Sciatic nerve (tissue), 2 donors: Measurements from ENCODE around the gene HIF1A. TPM values are rescaled to one million over a fixed set of nuclear protein-coding genes. Genes with fewer than 3 reads are reported as not detected.
A peak's percentile ranks its signal among the peaks of the same experiment; 100 is the strongest.

Source experiments
- ATAC-seq: fragments of 200-7000 bp; cut with Tn5 transposase; one replicate; pipeline ENCODE4 v1.9.1; 2020; ENCODE audit warnings: mild to moderate bottlenecking, moderate library complexity
- DNase-seq: peaks from one replicate; pipeline ENCODE4 v3.0.0-alpha.2; 2020; ENCODE audit warnings: low spot score
- intact Hi-C: fragments of 100-400 bp; cut with DNase I; formaldehyde crosslinking; loops from one replicate; pipeline ENCODE4 v1.14.2; 2022
- total RNA-seq: library from RNA; stranded (reverse); fragmentation: NEBNext Ultra II Directional; extraction: Animal tissue kit (Norgen Biotek cat#: 25700); gene quantifications from one replicate; pipeline ENCODE4 v1.2.1, GENCODE V29; 2021
- donor health status: DM: no; HTN: no; CAD: no.
- donor health status: DM: no; HTN: no; CAD: no.

The HIF1A gene
- total RNA-seq, 1 donor from 2014 or later, result 123 TPM

GRCh38 chr14:61670576-61670975 is 24.7 kb upstream of the HIF1A start:
- no peak for DNase-seq
- intact Hi-C loops, result no loop called here
- no peak for ATAC-seq

DNA sequence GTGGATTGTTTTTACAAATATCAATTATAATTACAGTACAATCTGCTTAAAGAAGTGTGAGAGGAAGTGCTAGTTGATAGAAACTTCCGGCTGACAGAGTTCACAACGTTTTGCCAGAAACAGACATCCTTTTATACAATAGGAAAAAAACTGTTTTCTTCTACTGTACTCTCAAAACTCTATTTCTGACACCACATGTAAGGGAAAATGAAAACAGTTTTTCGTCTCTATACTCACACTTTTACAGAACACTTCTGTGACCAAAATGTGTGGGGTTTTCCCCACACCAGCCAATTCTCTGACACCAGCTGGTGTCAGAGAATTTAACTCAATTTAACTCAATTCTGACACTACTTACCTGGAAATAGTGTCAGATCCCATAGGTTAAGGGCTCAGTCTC is 24.2 kb upstream of the HIF1A start:
- DNase-seq (no peak), ATAC-seq (no peak)
- intact Hi-C loops, result no loop called here

DNA sequence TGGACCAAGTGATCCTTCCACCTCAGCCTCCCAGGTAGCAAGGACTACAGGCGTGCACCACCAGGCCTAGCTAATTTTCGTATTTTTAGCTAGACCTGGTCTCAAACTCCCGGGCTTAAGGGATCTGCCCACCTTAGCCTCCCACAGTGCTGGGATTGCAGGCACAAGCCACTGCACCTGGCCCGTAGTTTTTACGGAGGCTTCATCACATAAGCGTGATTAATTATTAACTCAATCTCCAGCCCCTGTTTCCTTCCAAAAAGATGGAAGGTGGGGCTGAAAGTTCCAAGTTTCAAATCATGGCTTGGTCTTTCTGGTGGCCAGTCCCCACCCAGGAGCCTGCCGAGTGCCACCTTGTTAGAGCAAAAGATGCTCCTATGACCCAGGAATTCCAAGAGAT is 22.5 kb upstream of the HIF1A start:
- intact Hi-C loops, result no loop called here
- ATAC-seq, result no peak
- DNase-seq, result no peak

GRCh38 chr14:61673305-61673704 is 22.0 kb upstream of the HIF1A start:
- intact Hi-C loops, result no loop called here
- no peak for DNase-seq
- no peak for ATAC-seq

- ATAC-seq (no peak), DNase-seq (no peak)
- intact Hi-C loops, result no loop called here
These were observed 20.0 kb upstream of the HIF1A start for GRCh38 chr14:61675291-61675690.

GRCh38 chr14:61677479-61677878 is 17.8 kb upstream of the HIF1A start:
- ATAC-seq (no peak), DNase-seq (no peak)
- intact Hi-C loops, result no loop called here

GRCh38 chr14:61678975-61679374 is 16.3 kb upstream of the HIF1A start:
- DNase-seq (no peak), ATAC-seq (no peak)
- intact Hi-C loops, result no loop called here

GRCh38 chr14:61681413-61681812 is 13.9 kb upstream of the HIF1A start:
- intact Hi-C loops, result no loop called here
- ATAC-seq, result no peak
- DNase-seq, result no peak

DNA sequence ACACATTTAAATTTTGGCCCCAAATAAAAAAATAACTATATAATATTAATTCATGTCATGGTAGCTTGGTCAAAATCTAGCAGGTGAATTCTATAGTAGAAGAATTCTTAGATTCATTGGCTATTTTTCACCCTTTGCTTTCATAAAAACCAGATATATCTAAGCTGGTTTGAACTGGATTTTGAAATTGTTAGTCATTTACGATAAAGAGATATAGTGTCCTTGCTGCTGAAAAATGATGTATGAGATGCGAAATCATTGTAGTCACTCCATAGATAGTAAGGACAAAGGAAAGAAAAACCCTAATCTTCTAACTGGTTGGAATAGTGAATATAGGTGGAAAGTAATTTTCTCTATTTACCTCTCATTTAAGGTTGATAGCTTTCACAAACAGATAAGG is 12.2 kb upstream of the HIF1A start:
- ATAC-seq (no peak), DNase-seq (no peak)
- intact Hi-C loops, result no loop called here

DNA sequence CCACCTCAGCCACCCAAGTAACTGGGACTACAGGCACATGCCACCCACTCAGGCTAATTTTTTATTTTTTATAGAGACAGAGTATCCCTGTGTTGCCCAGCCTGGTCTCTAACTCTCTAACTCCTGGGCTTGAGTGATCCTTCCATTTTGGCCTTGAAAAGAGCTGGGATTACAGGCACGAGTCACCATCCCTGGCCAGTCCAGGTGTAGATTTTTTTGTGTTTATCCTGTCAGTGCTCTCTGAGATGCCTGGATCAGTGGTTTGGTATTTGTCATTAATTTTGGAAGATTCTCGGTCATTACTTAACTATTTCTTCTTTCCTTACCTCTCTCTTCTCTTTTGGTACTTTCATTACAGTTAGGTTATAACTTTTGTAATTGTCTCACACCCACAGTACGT is 5.3 kb upstream of the HIF1A start:
- ATAC-seq (no peak), DNase-seq (no peak)
- intact Hi-C loops, result no loop called here

DNA sequence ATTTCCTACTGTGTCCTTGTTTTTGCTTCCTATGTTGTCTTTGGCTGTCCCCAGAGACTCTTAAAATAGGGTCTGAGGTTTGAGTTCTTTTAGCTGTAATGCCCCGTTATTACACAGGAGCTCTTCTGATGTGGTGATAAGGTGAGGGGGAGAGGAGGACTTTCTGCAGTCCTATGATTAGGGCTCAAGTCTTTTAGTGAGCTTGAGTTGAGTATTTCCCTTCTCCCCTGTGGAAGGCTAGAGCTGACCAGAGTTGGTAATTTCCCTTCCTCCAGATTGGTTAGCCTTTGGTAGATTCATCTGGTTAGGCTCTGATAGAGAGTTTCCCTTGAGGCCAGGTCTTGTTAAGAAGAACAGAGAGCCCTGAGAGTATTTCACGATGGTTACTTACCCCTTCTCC is 4.3 kb upstream of the HIF1A start:
- intact Hi-C loops, result no loop called here
- ATAC-seq (no peak), DNase-seq (no peak)

DNA sequence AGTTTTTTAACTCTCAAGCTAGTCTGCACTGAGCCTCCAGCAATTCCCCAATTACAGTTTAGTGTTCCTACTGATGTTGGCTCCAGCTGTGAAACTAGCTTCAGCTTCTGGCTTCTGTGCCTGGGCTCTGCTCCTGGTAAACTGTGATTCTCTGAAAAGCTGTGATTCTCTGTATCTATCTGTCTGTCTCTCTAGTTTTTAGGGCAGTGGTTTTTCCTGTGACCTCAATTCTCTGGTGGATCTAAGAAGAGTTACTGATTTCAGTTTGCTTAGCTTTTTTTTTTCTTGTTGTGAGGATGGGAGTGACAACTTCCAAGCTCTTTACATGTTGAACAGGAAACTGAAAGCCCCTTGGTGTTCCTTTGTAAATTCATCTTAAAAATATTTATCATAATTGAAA is 3.8 kb upstream of the HIF1A start:
- no peak for ATAC-seq
- no peak for DNase-seq
- intact Hi-C loops, result no loop called here

- ATAC-seq, result no peak
- intact Hi-C loops, result no loop called here
- no peak for DNase-seq
These were observed 1.3 kb upstream of the HIF1A start for GRCh38 chr14:61694039-61694438.

DNA sequence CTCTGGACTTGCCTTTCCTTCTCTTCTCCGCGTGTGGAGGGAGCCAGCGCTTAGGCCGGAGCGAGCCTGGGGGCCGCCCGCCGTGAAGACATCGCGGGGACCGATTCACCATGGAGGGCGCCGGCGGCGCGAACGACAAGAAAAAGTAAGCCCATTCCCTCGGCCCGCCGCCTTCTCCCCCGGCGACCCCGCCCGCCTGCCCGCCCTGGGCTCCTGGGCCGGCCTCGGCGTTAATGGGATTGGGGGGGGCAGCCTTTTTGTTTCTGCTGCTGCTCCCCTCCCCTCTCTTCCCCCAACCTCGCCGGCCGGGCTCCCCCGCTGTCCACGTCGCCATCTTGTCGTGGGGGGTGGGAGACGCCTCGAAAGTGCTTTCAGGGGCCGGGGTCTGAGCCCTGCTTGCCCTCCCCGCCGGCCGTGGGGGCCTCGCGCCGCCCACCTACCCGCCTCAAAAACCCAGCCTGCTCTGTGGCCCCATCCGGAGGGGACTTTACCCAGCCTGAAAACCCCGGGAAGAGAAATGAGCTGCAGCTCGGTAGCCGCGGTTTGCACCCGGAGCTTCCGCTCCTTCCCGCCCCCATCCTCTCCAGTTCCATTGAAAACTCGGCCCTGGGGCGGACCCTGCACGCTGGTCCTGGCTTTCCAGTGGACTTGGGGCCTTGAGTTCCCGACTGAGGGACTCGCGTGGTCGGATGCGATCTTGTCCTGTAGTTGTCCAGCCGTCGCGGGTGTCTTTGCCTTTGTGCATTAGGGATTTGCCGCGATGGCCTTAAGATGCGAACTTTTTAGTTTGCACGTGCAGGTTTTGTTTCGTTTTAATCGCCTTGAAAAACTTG is 598 bp downstream of the HIF1A start:
- intact Hi-C loops, result no loop called here
- ATAC-seq (peak; percentile 40), DNase-seq (peak; percentile 78)

GRCh38 chr14:61696753-61697318 is 1.5 kb downstream of the HIF1A start:
- intact Hi-C loops, result no loop called here

DNA sequence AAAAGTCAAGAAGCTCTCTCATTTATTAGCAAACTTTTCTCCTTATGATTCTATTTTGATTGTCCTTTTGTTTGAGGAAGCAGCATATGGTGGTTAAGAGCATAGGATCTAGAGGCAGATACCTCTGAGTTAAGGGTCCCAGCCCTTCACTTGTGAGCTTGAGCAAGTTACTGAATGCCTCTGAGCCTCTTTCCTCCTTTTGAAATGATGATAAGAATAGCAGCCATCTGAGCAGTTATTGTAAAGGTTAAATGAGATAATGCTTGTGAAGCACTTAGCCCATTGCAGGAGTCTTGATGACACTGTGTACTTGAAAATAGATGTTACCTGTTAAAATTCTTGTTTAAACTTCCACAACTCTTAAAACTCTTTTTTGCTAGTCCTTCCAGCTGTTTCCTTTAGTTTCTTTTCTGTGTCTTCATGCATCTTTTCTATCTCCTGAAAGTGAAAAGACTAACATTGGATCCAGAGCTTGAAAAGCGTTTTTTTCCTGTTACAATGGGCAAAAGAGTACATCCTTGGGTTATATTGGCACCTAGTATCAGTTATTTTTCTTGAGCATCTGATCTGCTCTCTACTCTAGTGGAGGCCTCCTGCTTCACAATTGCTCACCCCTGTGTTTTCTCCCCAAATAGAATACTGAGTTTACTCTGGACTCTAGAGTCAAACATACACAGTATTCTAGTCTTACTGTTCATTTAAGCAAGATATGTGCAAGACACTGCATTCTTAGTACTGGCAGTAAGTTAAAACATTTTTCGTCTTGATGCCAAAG is 3.1 kb downstream of the HIF1A start:
- ATAC-seq (no peak), DNase-seq (no peak)
- intact Hi-C loops, result no loop called here

More at GRCh38 chr14:61696753-61697318, 1.5 kb downstream of the HIF1A start:
- DNase-seq (no peak), ATAC-seq (no peak)

- ATAC-seq, result no peak
- intact Hi-C loops, result no loop called here
- DNase-seq, result no peak
These were observed 3.7 kb downstream of the HIF1A start for GRCh38 chr14:61699027-61699426.

DNA sequence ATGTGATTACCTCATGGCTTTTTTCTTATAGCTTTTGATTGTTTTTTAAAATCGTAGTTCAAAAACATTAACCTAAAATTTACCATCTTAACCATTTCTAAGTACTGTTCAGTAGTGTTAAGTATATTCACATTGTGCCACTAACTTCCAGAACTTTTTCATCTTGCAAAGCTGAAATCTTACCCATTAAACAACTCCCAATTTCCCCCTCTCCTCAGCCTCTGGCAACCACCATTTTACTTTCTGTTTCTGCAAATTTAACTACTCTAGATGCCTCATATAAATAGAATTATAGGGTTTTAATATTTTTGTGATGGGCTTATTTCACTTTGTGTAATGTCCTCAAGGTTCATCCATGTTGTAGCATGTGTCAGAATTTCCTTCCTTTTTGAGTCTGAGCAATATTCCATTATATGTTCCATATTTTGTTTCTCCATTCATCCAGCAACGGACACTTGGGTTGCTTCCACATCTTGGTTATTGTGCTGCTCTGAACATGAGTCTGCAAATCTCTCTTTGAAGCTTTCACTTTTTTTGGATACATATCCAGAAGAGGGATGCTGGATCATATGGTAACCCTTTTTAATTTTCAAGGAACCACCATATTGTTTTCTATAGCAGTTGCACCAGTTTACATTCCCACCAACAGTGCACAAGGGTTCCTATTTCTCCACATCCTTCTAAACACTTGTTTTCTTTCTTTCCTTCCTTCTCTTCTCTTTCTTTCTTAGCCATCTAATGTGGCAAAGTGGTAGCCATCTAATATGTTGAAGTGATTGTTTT is 5.0 kb downstream of the HIF1A start:
- intact Hi-C loops, result no loop called here
- DNase-seq, result no peak
- no peak for ATAC-seq

- no peak for DNase-seq
- intact Hi-C loops, result no loop called here
- no peak for ATAC-seq
These were observed 6.6 kb downstream of the HIF1A start for GRCh38 chr14:61701946-61702345.
